ENCODE data around the gene OLR1.

- TF ChIP-seq SMC3 (conservative IDR thresholded peaks at IDR 0.05; ENCODE audit: poor library complexity): no peak
- TF ChIP-seq CTCF (IDR thresholded peaks at IDR 0.05; ENCODE audit: poor library complexity, severe bottlenecking): no peak
- no peak for TF ChIP-seq EP300 (conservative IDR thresholded peaks at IDR 0.05; ENCODE audit: poor library complexity, severe bottlenecking)
- no peak for TF ChIP-seq POLR2AphosphoS5 (IDR thresholded peaks at IDR 0.05)
- TF ChIP-seq EZH2 (IDR thresholded peaks at IDR 0.05; ENCODE audit: borderline replicate concordance, insufficient read depth, low read length, poor library complexity, severe bottlenecking): no peak
- TF ChIP-seq MXI1 (conservative IDR thresholded peaks at IDR 0.05; ENCODE audit: poor library complexity, severe bottlenecking): no peak
These were observed 39.0 kb downstream of the OLR1 start for GRCh38 chr12:10132850-10133370.
